GM13976 (cell line): Measurements from ENCODE around the gene LRRC72.

ENCODE experiments used
- DNase-seq: peaks from one replicate; pipeline ENCODE4 v3.0.0; 2012; ENCODE audit warnings: low spot score
- in situ Hi-C: fragments of 300-500 bp; cut with MboI; formaldehyde crosslinking; loops from one replicate; pipeline ENCODE4 v1.12.0; 2022; ENCODE audit warnings: low sequenced_read_pairs, mixed read lengths, inconsistent platforms; ENCODE audit not compliant: unreplicated experiment
- TF ChIP-seq, protein P1 (sequence below): IDR thresholded peaks from 2 replicates; pipeline ENCODE4 v1.5.1; 2012; ENCODE audit warnings: borderline replicate concordance, mild to moderate bottlenecking; ENCODE audit not compliant: insufficient read depth; ENCODE audit errors: extremely low read depth, missing control alignments, control extremely low read depth

LRRC72 gene

DNA sequence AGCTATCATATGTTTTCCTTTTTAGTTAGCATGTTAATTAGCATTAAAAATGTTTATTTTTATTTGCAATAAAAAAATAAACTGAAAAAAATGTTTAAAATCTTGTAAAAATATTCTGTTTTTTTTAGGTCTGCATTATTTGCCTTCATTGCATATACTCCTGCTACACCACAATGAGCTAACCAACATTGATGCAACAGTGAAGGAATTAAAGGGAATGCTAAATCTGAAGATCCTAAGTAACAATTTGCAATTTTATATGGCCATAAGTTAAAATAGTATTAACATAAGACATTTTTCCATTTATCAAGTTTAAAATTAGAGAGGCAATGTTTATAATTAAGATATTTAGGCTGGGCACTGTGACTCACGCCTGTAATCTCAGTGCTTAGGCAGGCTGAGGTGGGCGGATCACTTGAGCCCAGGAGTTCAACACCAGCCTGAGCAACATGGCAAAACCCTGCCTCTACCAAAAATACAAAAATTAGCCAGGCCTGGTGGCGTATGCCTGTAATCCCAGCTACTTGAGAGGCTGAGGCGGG, 32.2 kb downstream of the LRRC72 start:
- in situ Hi-C loops: loop anchor here (25.0 kb wide), 1 partner anchor 472 kb away; no protein-coding TSS in a partner anchor
- TF ChIP-seq, protein P1, sequence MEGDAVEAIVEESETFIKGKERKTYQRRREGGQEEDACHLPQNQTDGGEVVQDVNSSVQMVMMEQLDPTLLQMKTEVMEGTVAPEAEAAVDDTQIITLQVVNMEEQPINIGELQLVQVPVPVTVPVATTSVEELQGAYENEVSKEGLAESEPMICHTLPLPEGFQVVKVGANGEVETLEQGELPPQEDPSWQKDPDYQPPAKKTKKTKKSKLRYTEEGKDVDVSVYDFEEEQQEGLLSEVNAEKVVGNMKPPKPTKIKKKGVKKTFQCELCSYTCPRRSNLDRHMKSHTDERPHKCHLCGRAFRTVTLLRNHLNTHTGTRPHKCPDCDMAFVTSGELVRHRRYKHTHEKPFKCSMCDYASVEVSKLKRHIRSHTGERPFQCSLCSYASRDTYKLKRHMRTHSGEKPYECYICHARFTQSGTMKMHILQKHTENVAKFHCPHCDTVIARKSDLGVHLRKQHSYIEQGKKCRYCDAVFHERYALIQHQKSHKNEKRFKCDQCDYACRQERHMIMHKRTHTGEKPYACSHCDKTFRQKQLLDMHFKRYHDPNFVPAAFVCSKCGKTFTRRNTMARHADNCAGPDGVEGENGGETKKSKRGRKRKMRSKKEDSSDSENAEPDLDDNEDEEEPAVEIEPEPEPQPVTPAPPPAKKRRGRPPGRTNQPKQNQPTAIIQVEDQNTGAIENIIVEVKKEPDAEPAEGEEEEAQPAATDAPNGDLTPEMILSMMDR: no peak
- DNase-seq: no peak

DNA sequence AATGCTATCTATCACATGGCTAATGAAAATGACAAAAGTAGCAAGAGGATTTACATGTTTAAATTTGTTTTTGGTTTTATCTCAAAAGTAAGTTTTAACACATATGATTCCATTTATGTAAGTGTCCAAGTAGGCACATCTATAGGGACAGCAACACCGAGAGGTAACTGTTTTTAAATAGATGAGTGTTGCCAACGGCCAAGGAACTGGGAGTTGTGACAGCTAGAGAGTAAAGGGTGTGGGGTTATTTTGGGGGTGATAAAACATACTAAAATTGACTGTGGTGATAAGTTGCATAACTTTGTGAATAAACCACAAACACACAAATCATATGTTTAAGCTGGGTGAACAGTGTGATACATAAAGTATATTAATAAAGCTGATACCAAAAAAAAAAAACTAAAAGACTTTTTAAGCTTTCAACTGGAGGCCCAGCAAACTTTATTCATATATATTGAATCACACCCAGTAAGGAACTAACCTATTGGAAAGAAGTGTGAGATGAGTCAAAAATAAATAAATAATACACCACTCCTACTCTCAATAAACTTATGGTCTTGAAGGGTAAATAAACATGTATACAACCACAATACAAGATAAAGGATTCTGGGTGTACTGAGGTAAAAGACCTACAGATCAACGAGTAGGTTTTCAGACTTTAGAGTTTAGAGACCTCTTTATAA, 33.0 kb downstream of the LRRC72 start:
- no peak for DNase-seq
- in situ Hi-C loops: loop anchor here (25.0 kb wide), 1 partner anchor 472 kb away; no protein-coding TSS in a partner anchor
- TF ChIP-seq, protein P1: no peak

DNA sequence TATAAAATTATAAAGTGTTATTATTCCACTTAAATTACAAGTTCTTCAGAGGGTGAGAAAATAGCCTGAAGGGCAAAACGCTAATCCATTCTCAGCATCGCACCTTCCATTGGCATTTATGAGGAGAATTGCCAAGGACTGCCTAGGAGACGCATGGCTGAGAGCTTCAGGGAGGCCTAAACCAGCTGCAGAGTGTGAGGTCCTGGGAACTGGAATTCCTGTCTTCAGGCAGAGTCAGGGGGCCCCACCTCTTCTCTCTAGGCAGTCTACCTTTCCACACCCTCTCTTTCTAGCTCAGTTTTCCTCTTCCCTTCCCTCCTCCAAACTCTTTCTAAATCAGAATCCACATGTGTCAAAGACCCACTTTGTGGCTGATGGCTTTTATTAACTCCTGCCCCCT, 35.3 kb downstream of the LRRC72 start:
- no peak for DNase-seq
- TF ChIP-seq, protein P1: no peak
- in situ Hi-C loops: loop anchor here (25.0 kb wide), 1 partner anchor 475 kb away; no protein-coding TSS in a partner anchor

DNA sequence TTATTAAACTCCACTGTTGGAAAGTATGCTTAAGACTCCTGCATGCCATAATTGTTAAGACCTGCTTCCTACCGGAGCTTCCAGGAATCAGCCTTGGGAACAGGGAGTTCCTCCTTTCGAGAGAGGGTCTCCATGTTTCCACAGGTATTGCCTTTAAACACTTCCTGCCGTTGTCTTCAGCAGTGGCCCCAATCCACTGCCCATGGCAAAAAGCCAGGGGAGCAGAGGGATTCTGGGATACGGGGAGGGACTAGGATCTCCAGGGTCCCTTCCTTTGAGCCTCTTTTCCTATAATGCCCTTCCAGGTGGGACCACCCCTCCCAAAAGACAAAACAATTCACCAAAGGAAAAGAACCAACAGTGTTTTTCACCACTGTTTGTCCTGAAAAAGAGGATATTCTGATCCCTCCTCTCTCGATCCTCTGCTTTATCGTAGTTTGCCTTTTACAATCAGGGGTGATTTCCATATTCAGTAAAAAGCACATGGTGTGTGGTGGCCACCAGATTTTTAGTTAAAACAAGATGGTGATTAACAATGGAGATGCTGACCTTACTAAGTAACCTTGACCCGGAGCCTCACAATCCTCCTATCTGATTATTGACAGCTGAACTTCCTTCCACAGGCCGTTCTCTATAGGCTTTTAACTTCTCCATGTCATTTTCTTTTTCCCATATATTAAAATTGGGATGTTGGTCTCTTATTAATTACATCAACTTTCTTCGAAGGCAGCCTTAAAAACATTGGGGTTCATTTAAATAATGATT, 36.0 kb downstream of the LRRC72 start:
- DNase-seq: no peak
- TF ChIP-seq, protein P1: no peak
- in situ Hi-C loops: loop anchor here (25.0 kb wide), 1 partner anchor 475 kb away; no protein-coding TSS in a partner anchor

DNA sequence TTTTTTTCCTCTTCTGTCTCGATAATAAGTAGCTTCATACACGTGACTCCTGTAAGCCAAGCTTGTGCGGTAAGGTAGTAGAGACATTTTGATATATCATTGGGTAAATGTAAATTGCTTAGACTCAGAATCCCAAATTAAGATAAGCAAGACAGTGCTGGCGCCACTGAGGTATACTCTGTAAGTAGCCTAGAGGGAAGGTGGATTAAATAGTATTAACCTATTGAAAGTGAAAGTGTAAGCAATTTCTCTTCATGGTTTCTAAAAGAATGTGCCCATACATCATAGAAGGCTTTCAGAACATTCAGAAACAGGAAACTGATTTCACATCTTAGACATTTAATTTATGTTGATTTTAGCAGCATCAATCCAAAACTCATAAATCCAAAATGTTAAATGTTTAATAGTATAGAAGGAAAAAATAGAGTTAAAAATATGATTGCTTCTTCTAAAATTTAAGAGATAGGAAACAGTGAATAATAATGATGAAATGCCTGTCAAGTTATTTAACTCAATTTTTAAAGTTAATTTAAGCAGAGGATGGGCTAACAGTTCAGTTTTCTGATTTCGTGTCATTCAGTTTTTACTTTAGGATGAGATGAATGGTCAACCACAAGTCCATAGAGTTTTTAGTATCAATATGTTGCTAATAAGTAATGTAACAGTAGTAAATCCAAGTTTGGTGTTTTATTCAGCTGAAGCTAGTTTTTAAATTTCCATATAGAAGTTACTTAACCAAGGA, 36.8 kb downstream of the LRRC72 start:
- TF ChIP-seq, protein P1: no peak
- in situ Hi-C loops: loop anchor here (25.0 kb wide), 1 partner anchor 476 kb away; no protein-coding TSS in a partner anchor
- no peak for DNase-seq

DNA sequence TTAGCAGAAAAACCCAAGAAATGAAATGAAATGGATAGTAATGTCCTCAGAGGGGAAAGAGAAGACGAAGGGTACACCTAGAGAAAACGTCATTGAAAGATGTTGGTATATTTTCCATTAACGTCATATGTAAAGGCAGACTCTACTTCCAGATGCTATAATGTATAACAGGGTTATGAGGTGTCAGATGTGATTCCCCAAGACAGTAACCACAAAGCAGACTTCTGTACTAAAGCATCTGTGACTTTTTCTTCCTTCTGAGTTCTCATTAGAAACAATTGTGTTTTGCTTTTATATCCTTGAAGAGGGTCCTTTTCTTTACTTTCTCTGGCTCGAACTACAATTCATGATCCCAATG, 37.4 kb downstream of the LRRC72 start:
- no peak for DNase-seq
- in situ Hi-C loops: loop anchor here (25.0 kb wide), 1 partner anchor 477 kb away; no protein-coding TSS in a partner anchor
- TF ChIP-seq, protein P1: no peak
